Uterus (tissue), 2 donors: ENCODE measurements around the gene FNTB.

ENCODE experiments used
- POLR2A ChIP-seq, 2 donors: fragments of 450-650 bp; IDR thresholded peaks; one replicate each; pipeline ENCODE4 v1.6.1; 2016; ENCODE audit warnings: antibody characterized with exemption in 2 of 2, mild to moderate bottlenecking in 1 of 2, moderate library complexity in 1 of 2
- TF ChIP-seq, protein P1 (sequence below), 4 experiments: fragments of 200-600 bp in 2 of 4; fragments of 450-650 bp in 2 of 4; sonication (generic) in 2 of 4; IDR thresholded peaks; one replicate each; pipeline ENCODE4 v1.5.1; 2016 to 2019; ENCODE audit warnings: antibody characterized with exemption in 4 of 4, mild to moderate bottlenecking in 2 of 4, moderate library complexity in 1 of 4

GRCh38 chr14:64945431-64946178 is 41.1 kb upstream of the FNTB start:
- TF ChIP-seq, protein P1, sequence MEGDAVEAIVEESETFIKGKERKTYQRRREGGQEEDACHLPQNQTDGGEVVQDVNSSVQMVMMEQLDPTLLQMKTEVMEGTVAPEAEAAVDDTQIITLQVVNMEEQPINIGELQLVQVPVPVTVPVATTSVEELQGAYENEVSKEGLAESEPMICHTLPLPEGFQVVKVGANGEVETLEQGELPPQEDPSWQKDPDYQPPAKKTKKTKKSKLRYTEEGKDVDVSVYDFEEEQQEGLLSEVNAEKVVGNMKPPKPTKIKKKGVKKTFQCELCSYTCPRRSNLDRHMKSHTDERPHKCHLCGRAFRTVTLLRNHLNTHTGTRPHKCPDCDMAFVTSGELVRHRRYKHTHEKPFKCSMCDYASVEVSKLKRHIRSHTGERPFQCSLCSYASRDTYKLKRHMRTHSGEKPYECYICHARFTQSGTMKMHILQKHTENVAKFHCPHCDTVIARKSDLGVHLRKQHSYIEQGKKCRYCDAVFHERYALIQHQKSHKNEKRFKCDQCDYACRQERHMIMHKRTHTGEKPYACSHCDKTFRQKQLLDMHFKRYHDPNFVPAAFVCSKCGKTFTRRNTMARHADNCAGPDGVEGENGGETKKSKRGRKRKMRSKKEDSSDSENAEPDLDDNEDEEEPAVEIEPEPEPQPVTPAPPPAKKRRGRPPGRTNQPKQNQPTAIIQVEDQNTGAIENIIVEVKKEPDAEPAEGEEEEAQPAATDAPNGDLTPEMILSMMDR (IDR thresholded peaks at IDR 0.05): no peak
- TF ChIP-seq POLR2A (IDR thresholded peaks at IDR 0.05): no peak
